Prostate gland (tissue), 2 donors: ENCODE measurements around the gene C22orf42. TPM values are rescaled to one million over a fixed set of nuclear protein-coding genes. Genes with fewer than 3 reads are reported as not detected.
A peak's percentile ranks its signal among the peaks of the same experiment; 100 is the strongest.

Source experiments
- DNase-seq: peaks from one replicate; pipeline ENCODE4 v3.0.0-alpha.2; 2019; ENCODE audit warnings: low spot score
- H3K27ac ChIP-seq, 2 donors: fragments of 200-600 bp; sonication (generic); 2 replicates each; pipeline ENCODE4 v1.5.1; 2017 to 2019
- H3K27me3 ChIP-seq: fragments of 200-600 bp; sonication (generic); replicated peaks from 2 replicates; pipeline ENCODE4 v1.5.1; 2019; ENCODE audit not compliant: insufficient read depth
- H3K36me3 ChIP-seq, 2 donors: fragments of 200-600 bp; sonication (generic); 1 replicate in 1 of 2; 2 replicates in 1 of 2; pipeline versions ENCODE4 v1.5.1 to v1.8.1; 2017 to 2019
- H3K4me1 ChIP-seq: fragments of 200-600 bp; sonication (generic); replicated peaks from 2 replicates; pipeline ENCODE4 v1.5.1; 2019
- H3K4me3 ChIP-seq, 2 donors: fragments of 200-600 bp; sonication (generic); 2 replicates each; pipeline ENCODE4 v1.5.1; 2017 to 2019
- H3K9me3 ChIP-seq: fragments of 200-600 bp; sonication (generic); 2 replicates; pipeline ENCODE4 v1.5.1; 2017
- CTCF ChIP-seq, 4 experiments: fragments of 200-600 bp in 2 of 4; fragments of 450-650 bp in 2 of 4; sonication (generic) in 2 of 4; IDR thresholded peaks; 1 replicate in 3 of 4; 2 replicates in 1 of 4; pipeline ENCODE4 v1.5.1; 2016 to 2019; ENCODE audit warnings: antibody characterized with exemption in 4 of 4, mild to moderate bottlenecking in 2 of 4, moderate library complexity in 2 of 4
- POLR2A ChIP-seq: fragments of 450-650 bp; IDR thresholded peaks from one replicate; pipeline ENCODE4 v1.6.1; 2016; ENCODE audit warnings: antibody characterized with exemption, mild to moderate bottlenecking
- POLR2AphosphoS5 ChIP-seq: sonication (generic); formaldehyde crosslinking; IDR thresholded peaks from one replicate; pipeline ENCODE4 v1.6.1; 2017; ENCODE audit warnings: antibody characterized with exemption
- WGBS: methylation state at CpG from one replicate; pipeline ENCODE4 v1.1.5; 2018; 5-methylcytosine and 5-hydroxymethylcytosine counted together
- intact Hi-C: fragments of 100-400 bp; cut with DNase I; formaldehyde crosslinking; loops from one replicate; pipeline ENCODE4 v1.14.2; 2022
- total RNA-seq, 2 donors: library from RNA; depleted of rRNA; stranded (reverse); fragments of >200 nt; gene quantifications; one replicate each; pipeline ENCODE4 v1.1.0, GENCODE V29; 2016

The C22orf42 gene
- total RNA-seq, 2 donors from 2014 or later = 1.4 TPM; not detected in 1

- TF ChIP-seq POLR2A = no peak
- TF ChIP-seq POLR2AphosphoS5 = no peak
- no peak for TF ChIP-seq CTCF (IDR thresholded peaks at IDR 0.05)
- peak overlapping the region in 1 of 2 donors; percentile 6 for H3K4me3 ChIP-seq
- 89% methylated on average over 22 of the region's 30 CpGs for WGBS
- peak overlapping the region in 1 of 2 donors; percentile 66 for H3K27ac ChIP-seq
- intact Hi-C loops = no loop called here
- no peak for DNase-seq
- H3K4me1 ChIP-seq = peaks cover 3% of the 10 kb centered on the region
- H3K27me3 ChIP-seq = no peaks in the 10 kb centered on the region
- H3K36me3 ChIP-seq = no peaks in the 10 kb centered on the region
- H3K9me3 ChIP-seq = no peaks in the 10 kb centered on the region
These were observed 47.1 kb upstream of the C22orf42 start for GRCh38 chr22:32205974-32206773.

DNA sequence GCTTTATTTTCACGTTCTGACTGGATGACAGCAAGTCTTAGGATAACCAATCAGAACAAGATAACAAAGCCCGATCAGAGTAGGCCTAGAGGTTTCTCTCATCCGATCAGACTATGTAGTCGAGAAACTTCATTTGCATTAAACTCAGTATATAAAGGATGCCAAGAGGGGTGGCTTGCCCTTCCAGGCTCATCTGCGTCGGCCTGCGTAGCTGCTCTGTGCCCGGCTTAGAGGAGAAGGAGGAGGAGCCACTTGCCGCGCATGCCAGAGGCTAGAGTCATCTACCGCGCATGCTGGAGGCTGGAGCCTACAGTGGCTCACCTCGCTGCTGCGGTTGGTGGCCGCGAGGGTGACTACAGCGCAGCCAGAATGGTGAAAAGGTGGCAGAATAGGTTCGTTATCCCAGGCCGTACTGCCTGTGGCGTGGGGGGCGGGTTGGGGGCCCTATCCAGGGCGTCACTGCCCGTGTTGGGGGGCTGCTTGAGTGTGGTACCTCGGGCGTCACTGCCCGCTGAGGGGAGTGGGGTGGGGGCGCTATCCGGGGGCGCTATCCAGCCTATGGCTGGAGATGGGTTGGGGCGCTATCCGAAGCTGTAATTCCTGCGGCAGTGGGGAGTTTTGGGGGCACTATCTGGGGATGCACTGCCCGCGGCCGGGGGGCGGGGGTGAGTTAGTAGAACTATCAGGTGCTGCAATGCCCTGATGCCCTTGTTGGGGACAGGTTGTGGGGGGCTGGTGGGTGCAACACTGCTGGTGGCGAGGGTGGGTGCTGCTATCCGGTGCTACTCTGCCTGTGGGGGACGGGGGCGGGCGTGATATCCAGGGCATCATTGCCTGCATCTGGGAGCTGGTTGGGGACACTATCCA, 46.0 kb upstream of the C22orf42 start, which contains the start of gene RFPL2:
TSS of gene RFPL2 (minus strand) at position 218 of the 867 bp plus-strand sequence. CDS start 2,622 bp downstream, outside the sequence.
- TF ChIP-seq CTCF (IDR thresholded peaks at IDR 0.05) (no peak), POLR2AphosphoS5 (no peak), POLR2A (no peak)
- 82% methylated on average over 40 of the region's 41 CpGs for WGBS
- no peaks in the 10 kb centered on the region for H3K36me3 ChIP-seq
- H3K4me1 ChIP-seq = peaks cover 3% of the 10 kb centered on the region
- H3K27me3 ChIP-seq = no peaks in the 10 kb centered on the region
- DNase-seq = no peak
- intact Hi-C loops = no loop called here
- peak within 1 kb of the TSS in 1 of 2 donors; percentile 25 for H3K4me3 ChIP-seq
- no peaks in the 10 kb centered on the region for H3K9me3 ChIP-seq
- H3K27ac ChIP-seq = peak within 1 kb of the TSS; percentile 14 to 66

GRCh38 chr22:32204040-32204855, 45.1 kb upstream of the C22orf42 start:
- peak overlapping the region; percentile 14 to 30 for H3K27ac ChIP-seq
- TF ChIP-seq POLR2A = no peak
- no peak for TF ChIP-seq CTCF (IDR thresholded peaks at IDR 0.05)
- TF ChIP-seq POLR2AphosphoS5 = no peak
- 66% methylated on average over 42 of the region's 42 CpGs for WGBS
- no peak for DNase-seq
- peak overlapping the region in 1 of 2 donors; percentile 25 for H3K4me3 ChIP-seq
- H3K9me3 ChIP-seq = no peaks in the 10 kb centered on the region
- no peaks in the 10 kb centered on the region for H3K36me3 ChIP-seq
- peaks cover 3% of the 10 kb centered on the region for H3K4me1 ChIP-seq
- no peaks in the 10 kb centered on the region for H3K27me3 ChIP-seq
- intact Hi-C loops = no loop called here

GRCh38 chr22:32203181-32204039, 44.3 kb upstream of the C22orf42 start:
- DNase-seq = no peak
- H3K4me1 ChIP-seq = peaks cover 3% of the 10 kb centered on the region
- H3K27me3 ChIP-seq = no peaks in the 10 kb centered on the region
- intact Hi-C loops = no loop called here
- H3K4me3 ChIP-seq = peak overlapping the region in 1 of 2 donors; percentile 25
- no peaks in the 10 kb centered on the region for H3K9me3 ChIP-seq
- H3K36me3 ChIP-seq = no peaks in the 10 kb centered on the region
- TF ChIP-seq CTCF (IDR thresholded peaks at IDR 0.05) (no peak), POLR2A (no peak), POLR2AphosphoS5 (no peak)
- H3K27ac ChIP-seq = peak overlapping the region in 1 of 2 donors; percentile 58
- 28% methylated on average over 34 of the region's 53 CpGs for WGBS
